NCI-H187 (cell line): ENCODE measurements around the gene TIMP2.

Experiments
- DNase-seq, 2 experiments: peaks; one replicate each; lab custom pipeline; 2025; lab: John Stamatoyannopoulos, UW

Gene TIMP2

DNA sequence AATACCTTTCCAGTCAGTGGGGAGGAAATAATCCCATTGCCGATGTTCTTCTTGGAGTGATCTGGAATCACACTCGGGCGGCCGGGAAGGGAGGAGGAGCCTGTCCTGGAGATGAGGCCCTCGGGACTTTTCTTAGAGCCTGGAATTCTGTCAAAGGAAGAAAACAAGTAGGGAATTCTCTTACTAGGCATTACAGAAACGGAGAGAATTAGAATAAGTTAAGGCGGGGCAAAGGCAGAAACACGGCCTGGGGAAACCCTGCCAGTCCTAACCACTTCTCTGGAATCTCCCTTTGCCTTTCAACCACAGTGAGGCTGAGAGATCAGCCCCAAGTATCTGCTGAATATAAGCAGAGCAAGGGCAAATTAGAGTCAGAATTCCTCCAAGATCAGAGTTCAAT, 112.3 kb downstream of the TIMP2 start:
- DNase-seq: no peak

- no peak for DNase-seq
Measured at GRCh38 chr17:78808163-78808562, 117.0 kb downstream of the TIMP2 start.

GRCh38 chr17:78806451-78806850, 118.7 kb downstream of the TIMP2 start:
- DNase-seq: no peak

GRCh38 chr17:78805301-78805700, 119.9 kb downstream of the TIMP2 start:
- no peak for DNase-seq

GRCh38 chr17:78804777-78805176, 120.4 kb downstream of the TIMP2 start:
- no peak for DNase-seq

- no peak for DNase-seq
Measured at GRCh38 chr17:78803186-78803845, 121.9 kb downstream of the TIMP2 start.
